ENCODE results near the gene FHIT. TPM values are rescaled to one million over a fixed set of nuclear protein-coding genes. Genes with fewer than 3 reads are reported as not detected.

Gene FHIT
- total and polyA plus RNA-seq, 2 experiments from 2014 or later, result 0.22 to 0.90 TPM

DNA sequence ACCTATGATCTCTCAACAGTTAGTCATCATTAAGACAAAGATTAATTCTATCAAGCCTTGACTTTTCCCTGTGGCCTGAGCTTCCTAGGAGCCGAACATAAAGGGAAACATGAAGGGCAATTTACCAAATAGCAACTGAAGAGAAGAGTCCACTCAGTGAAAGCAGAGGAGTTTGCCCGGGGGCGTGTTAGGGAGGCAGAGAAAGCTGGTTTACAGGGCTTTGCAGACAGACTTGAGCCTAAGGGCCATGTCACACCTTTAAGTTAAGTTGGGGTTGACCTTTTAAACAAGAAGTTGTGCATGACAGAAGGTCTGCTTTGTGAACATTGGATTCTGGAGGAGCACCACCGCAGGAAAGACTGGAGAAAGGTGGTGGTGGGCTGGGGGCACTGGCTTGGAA lies 1499.6 kb downstream of the FHIT start:
- WGBS, 2 experiments (ENCODE audit: low coverage in 1 of 2, low lambda C conversion rate in 2 of 2, missing lambda C conversion rate in 2 of 2), result 85 to 86% methylated on average over 4 of the region's 4 CpGs
- in situ Hi-C loops (cut with MboI), result no loop called here

GRCh38 chr3:59750391-59750790 lies 1500.9 kb downstream of the FHIT start:
- no peak overlapping the region for H3K27ac ChIP-seq
- no peaks in the 10 kb centered on the region for H3K9me2 ChIP-seq (ENCODE audit: insufficient read depth)
- no peaks in the 10 kb centered on the region for H3K36me3 ChIP-seq (ENCODE audit: low read depth)
- no peak overlapping the region for H3K9ac ChIP-seq
- no peaks in the 10 kb centered on the region for H3F3A ChIP-seq (ENCODE audit: insufficient read depth)
- 58 to 63% methylated on average over 1 of the region's 1 CpG for WGBS, 2 experiments (ENCODE audit: low coverage in 1 of 2, low lambda C conversion rate in 2 of 2, missing lambda C conversion rate in 2 of 2)
- H3K79me2 ChIP-seq (ENCODE audit: insufficient read depth), result no peaks in the 10 kb centered on the region
- no peak overlapping the region for H3K4me3 ChIP-seq
- no peaks in the 10 kb centered on the region for H4K20me1 ChIP-seq (ENCODE audit: insufficient read depth)
- no peak for DNase-seq
- TF ChIP-seq EZH2phosphoT487 (IDR thresholded peaks at IDR 0.05; ENCODE audit: insufficient read depth, low read depth) (no peak), EZH2 (IDR thresholded peaks at IDR 0.05; ENCODE audit: insufficient read depth, poor library complexity, severe bottlenecking) (no peak)
- peaks cover 7% of the 10 kb centered on the region; the same call in 1 of the 2 replicates for H3K4me1 ChIP-seq (ENCODE audit: insufficient read depth)
- no peak overlapping the region for H2AFZ ChIP-seq
- in situ Hi-C loops (cut with MboI), result no loop called here
- H3K9me3 ChIP-seq (ENCODE audit: low read depth), result no peaks in the 10 kb centered on the region
- H3K4me2 ChIP-seq (ENCODE audit: unreplicated experiment), result no peak overlapping the region
- H3K27me3 ChIP-seq (replicated peaks; ENCODE audit: insufficient read depth), result no peaks in the 10 kb centered on the region

More for the DNA sequence above, 1499.6 kb downstream of the FHIT start:
- Histone ChIP-seq H3K9me3 (ENCODE audit: low read depth) (no peaks in the 10 kb centered on the region), H3K27ac (no peak overlapping the region), H3K4me2 (ENCODE audit: unreplicated experiment) (no peak overlapping the region), H3K79me2 (ENCODE audit: insufficient read depth) (no peaks in the 10 kb centered on the region), H3K4me1 (ENCODE audit: insufficient read depth) (peaks cover 7% of the 10 kb centered on the region; the same call in 1 of the 2 replicates), H3K27me3 (replicated peaks; ENCODE audit: insufficient read depth) (no peaks in the 10 kb centered on the region), H2AFZ (no peak overlapping the region), H3K9ac (no peak overlapping the region), H3K36me3 (ENCODE audit: low read depth) (no peaks in the 10 kb centered on the region), H4K20me1 (ENCODE audit: insufficient read depth) (no peaks in the 10 kb centered on the region), H3K4me3 (no peak overlapping the region), H3K9me2 (ENCODE audit: insufficient read depth) (no peaks in the 10 kb centered on the region), H3F3A (ENCODE audit: insufficient read depth) (no peaks in the 10 kb centered on the region)
- TF ChIP-seq EZH2 (IDR thresholded peaks at IDR 0.05; ENCODE audit: insufficient read depth, poor library complexity, severe bottlenecking) (no peak), EZH2phosphoT487 (IDR thresholded peaks at IDR 0.05; ENCODE audit: insufficient read depth, low read depth) (no peak)
- no peak for DNase-seq

DNA sequence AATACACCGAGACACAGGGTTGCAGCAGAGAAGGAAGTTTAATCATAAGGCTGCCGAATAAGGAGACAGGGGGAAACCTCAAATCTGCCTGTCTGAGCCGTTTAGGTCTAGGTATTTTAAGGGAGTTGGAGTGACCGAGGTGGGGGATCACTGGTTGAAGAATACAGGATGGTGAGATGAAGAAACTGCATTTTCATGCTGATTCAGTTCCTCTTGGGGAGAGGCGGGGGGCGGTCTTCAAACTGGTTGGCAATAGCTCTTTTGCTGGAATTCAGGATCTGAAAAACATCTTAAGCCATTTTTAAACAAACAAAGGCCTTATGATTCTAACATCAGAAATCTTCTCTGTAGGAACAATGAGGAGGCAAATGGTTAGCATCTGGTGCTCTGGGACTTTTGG lies 1502.0 kb downstream of the FHIT start:
- DNase-seq, result no peak
- 61 to 67% methylated on average over 6 of the region's 6 CpGs for WGBS, 2 experiments (ENCODE audit: low coverage in 1 of 2, low lambda C conversion rate in 2 of 2, missing lambda C conversion rate in 2 of 2)
- in situ Hi-C loops (cut with MboI), result no loop called here

DNA sequence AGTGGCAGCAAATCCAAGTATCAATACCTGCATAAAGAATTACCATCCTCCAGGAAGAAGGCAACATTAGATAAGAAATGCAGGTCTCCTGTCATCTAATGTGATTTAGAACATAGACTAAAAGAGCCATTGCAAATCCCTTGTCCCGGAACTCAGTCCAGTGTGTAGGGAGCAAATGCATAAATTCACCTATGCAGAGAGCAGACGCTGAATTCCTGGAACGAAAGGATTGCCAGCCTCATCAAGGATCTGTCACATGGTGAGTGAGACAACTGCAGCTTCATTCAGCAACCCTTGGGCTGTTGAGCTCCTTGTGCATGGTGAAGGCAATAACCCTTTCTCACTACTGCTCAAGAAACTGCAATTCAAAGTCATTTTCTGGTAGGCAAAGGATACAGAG lies 1504.7 kb downstream of the FHIT start:
- H3K9me3 ChIP-seq (ENCODE audit: low read depth), result no peaks in the 10 kb centered on the region
- H3K27ac ChIP-seq, result no peak overlapping the region
- in situ Hi-C loops (cut with MboI), result no loop called here
- H3K4me1 ChIP-seq (ENCODE audit: insufficient read depth), result no peaks in the 10 kb centered on the region
- 72% methylated on average over 3 of the region's 3 CpGs for WGBS, 2 experiments (ENCODE audit: low coverage in 1 of 2, low lambda C conversion rate in 2 of 2, missing lambda C conversion rate in 2 of 2)
- no peak overlapping the region for H3K9ac ChIP-seq
- H3F3A ChIP-seq (ENCODE audit: insufficient read depth), result no peaks in the 10 kb centered on the region
- H2AFZ ChIP-seq, result no peak overlapping the region
- H3K27me3 ChIP-seq (replicated peaks; ENCODE audit: insufficient read depth), result no peaks in the 10 kb centered on the region
- no peaks in the 10 kb centered on the region for H3K9me2 ChIP-seq (ENCODE audit: insufficient read depth)
- H3K4me2 ChIP-seq (ENCODE audit: unreplicated experiment), result no peak overlapping the region
- no peak for DNase-seq
- no peaks in the 10 kb centered on the region for H3K36me3 ChIP-seq (ENCODE audit: low read depth)
- H3K79me2 ChIP-seq (ENCODE audit: insufficient read depth), result no peaks in the 10 kb centered on the region
- TF ChIP-seq EZH2 (IDR thresholded peaks at IDR 0.05; ENCODE audit: insufficient read depth, poor library complexity, severe bottlenecking) (no peak), EZH2phosphoT487 (IDR thresholded peaks at IDR 0.05; ENCODE audit: insufficient read depth, low read depth) (no peak)
- H3K4me3 ChIP-seq, result no peak overlapping the region
- no peaks in the 10 kb centered on the region for H4K20me1 ChIP-seq (ENCODE audit: insufficient read depth)

More for the DNA sequence above, 1502.0 kb downstream of the FHIT start:
- Histone ChIP-seq H3K36me3 (ENCODE audit: low read depth) (no peaks in the 10 kb centered on the region), H3K9ac (no peak overlapping the region), H3K27ac (no peak overlapping the region), H4K20me1 (ENCODE audit: insufficient read depth) (no peaks in the 10 kb centered on the region), H3K4me2 (ENCODE audit: unreplicated experiment) (no peak overlapping the region), H3K9me2 (ENCODE audit: insufficient read depth) (no peaks in the 10 kb centered on the region), H3F3A (ENCODE audit: insufficient read depth) (no peaks in the 10 kb centered on the region), H3K9me3 (ENCODE audit: low read depth) (no peaks in the 10 kb centered on the region), H3K79me2 (ENCODE audit: insufficient read depth) (no peaks in the 10 kb centered on the region), H3K27me3 (replicated peaks; ENCODE audit: insufficient read depth) (no peaks in the 10 kb centered on the region), H3K4me3 (no peak overlapping the region), H2AFZ (no peak overlapping the region), H3K4me1 (ENCODE audit: insufficient read depth) (peaks cover 5% of the 10 kb centered on the region; the same call in 1 of the 2 replicates)
- TF ChIP-seq EZH2 (IDR thresholded peaks at IDR 0.05; ENCODE audit: insufficient read depth, poor library complexity, severe bottlenecking) (no peak), EZH2phosphoT487 (IDR thresholded peaks at IDR 0.05; ENCODE audit: insufficient read depth, low read depth) (no peak)

DNA sequence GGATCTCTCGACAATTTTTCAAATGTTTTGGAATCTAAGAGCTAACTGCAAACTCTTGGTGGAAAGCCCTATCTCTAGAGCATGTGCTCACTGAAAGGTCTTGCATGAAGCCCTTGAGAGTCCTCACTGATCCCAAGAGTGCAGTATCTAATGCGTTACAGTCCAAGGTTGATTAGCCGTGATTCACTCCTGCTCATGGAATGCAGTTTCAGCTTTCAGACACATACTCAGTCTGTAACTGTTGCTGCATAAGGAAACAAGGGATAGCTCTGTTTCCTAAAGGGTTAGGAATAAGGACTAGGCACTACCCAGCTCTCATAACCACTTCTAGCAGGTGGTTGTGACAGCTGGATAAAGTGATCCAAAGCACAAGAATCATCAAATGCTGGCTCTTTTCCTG lies 1514.0 kb downstream of the FHIT start:
- Histone ChIP-seq H3K27ac (no peak overlapping the region), H3K9me3 (ENCODE audit: low read depth) (no peaks in the 10 kb centered on the region), H3K27me3 (replicated peaks; ENCODE audit: insufficient read depth) (0 out of 2 replicates have a peak, but pooled peaks cover 3% of the 10 kb centered on the region), H2AFZ (no peak overlapping the region), H3K4me2 (ENCODE audit: unreplicated experiment) (no peak overlapping the region), H3K4me3 (no peak overlapping the region), H3K9me2 (ENCODE audit: insufficient read depth) (no peaks in the 10 kb centered on the region), H3K4me1 (ENCODE audit: insufficient read depth) (no peaks in the 10 kb centered on the region), H3K79me2 (ENCODE audit: insufficient read depth) (no peaks in the 10 kb centered on the region), H3K36me3 (ENCODE audit: low read depth) (no peaks in the 10 kb centered on the region), H4K20me1 (ENCODE audit: insufficient read depth) (no peaks in the 10 kb centered on the region), H3F3A (ENCODE audit: insufficient read depth) (no peaks in the 10 kb centered on the region), H3K9ac (no peak overlapping the region)
- TF ChIP-seq EZH2phosphoT487 (IDR thresholded peaks at IDR 0.05; ENCODE audit: insufficient read depth, low read depth) (no peak), EZH2 (IDR thresholded peaks at IDR 0.05; ENCODE audit: insufficient read depth, poor library complexity, severe bottlenecking) (no peak)
- WGBS, 2 experiments (ENCODE audit: low coverage in 1 of 2, low lambda C conversion rate in 2 of 2, missing lambda C conversion rate in 2 of 2), result 67 to 70% methylated on average over 3 of the region's 3 CpGs
- in situ Hi-C loops (cut with MboI), result no loop called here
- no peak for DNase-seq

All from GM23248 (cell line).